NCI-H1694 (cell line): ENCODE data around the gene LALBA.
"Not testable (repeated sequence)": the region's sequence is repeated elsewhere in the genome, so short reads cannot be mapped to it uniquely, and the experiment has no call there.

Experiments
- DNase-seq: peaks from one replicate; lab custom pipeline; 2025; lab: John Stamatoyannopoulos, UW

Gene LALBA

GRCh38 chr12:48527891-48528670, 41.8 kb downstream of the LALBA start:
- no peak for DNase-seq

- DNase-seq: no peak
Measured at GRCh38 chr12:48525332-48525731, 44.5 kb downstream of the LALBA start, which contains the start of gene OR8S1. TSS of gene OR8S1 (plus strand) at chr12:48525632. CDS start at chr12:48525632, 0 bp downstream.

GRCh38 chr12:48520381-48520780, 49.5 kb downstream of the LALBA start:
- DNase-seq: not testable (repeated sequence)
